Retina (tissue), 1 donor: ENCODE measurements around the gene SMIM20.
"Not testable (repeated sequence)": the region's sequence is repeated elsewhere in the genome, so short reads cannot be mapped to it uniquely, and the experiment has no call there.

Source experiments
- DNase-seq: peaks from one replicate; pipeline ENCODE4 v3.0.0-alpha.2; 2016

SMIM20 gene

GRCh38 chr4:25892796-25893195 lies 21.2 kb upstream of the SMIM20 start:
- no peak for DNase-seq

- DNase-seq: no peak
These were observed 17.1 kb upstream of the SMIM20 start for GRCh38 chr4:25896776-25897539.

GRCh38 chr4:25900310-25900709 lies 13.7 kb upstream of the SMIM20 start:
- DNase-seq: no peak

- no peak for DNase-seq
These were observed 13.0 kb upstream of the SMIM20 start for GRCh38 chr4:25901030-25901430.

- no peak for DNase-seq
These were observed 9.9 kb upstream of the SMIM20 start for GRCh38 chr4:25903900-25904747.

GRCh38 chr4:25904748-25905082 lies 9.3 kb upstream of the SMIM20 start:
- DNase-seq: no peak

GRCh38 chr4:25905371-25905770 lies 8.6 kb upstream of the SMIM20 start:
- DNase-seq: no peak

- not testable (repeated sequence) for DNase-seq
These were observed 7.9 kb upstream of the SMIM20 start for GRCh38 chr4:25906113-25906512.

- no peak for DNase-seq
These were observed 5.5 kb upstream of the SMIM20 start for GRCh38 chr4:25908491-25908901.

GRCh38 chr4:25911356-25911755 lies 2.7 kb upstream of the SMIM20 start:
- no peak for DNase-seq

- no peak for DNase-seq
These were observed 767 bp upstream of the SMIM20 start for GRCh38 chr4:25913056-25913850.

GRCh38 chr4:25914670-25915352 lies 791 bp downstream of the SMIM20 start:
- no peak for DNase-seq

GRCh38 chr4:25915353-25915705 lies 1.3 kb downstream of the SMIM20 start:
- DNase-seq: no peak

- no peak for DNase-seq
These were observed 2.9 kb downstream of the SMIM20 start for GRCh38 chr4:25916870-25917269.

GRCh38 chr4:25919676-25920075 lies 5.7 kb downstream of the SMIM20 start:
- DNase-seq: no peak

- no peak for DNase-seq
These were observed 7.9 kb downstream of the SMIM20 start for GRCh38 chr4:25921922-25922321.

GRCh38 chr4:25922812-25923369 lies 8.9 kb downstream of the SMIM20 start:
- DNase-seq: no peak

GRCh38 chr4:25923745-25924144 lies 9.7 kb downstream of the SMIM20 start:
- no peak for DNase-seq

GRCh38 chr4:25925486-25926201 lies 11.6 kb downstream of the SMIM20 start:
- DNase-seq: peak; percentile 61

GRCh38 chr4:25926462-25926861 lies 12.4 kb downstream of the SMIM20 start:
- DNase-seq: no peak

GRCh38 chr4:25927361-25928195 lies 13.6 kb downstream of the SMIM20 start:
- DNase-seq: peak; percentile 75
